ENCODE data around the gene TXNDC5.

GRCh38 chr6:7848229-7848628 lies 62.4 kb downstream of the TXNDC5 start:
- TF ChIP-seq POLR2A (IDR thresholded peaks at IDR 0.05) (no peak), CTCF (IDR thresholded peaks at IDR 0.05) (no peak)

Data from thyroid gland (tissue), 4 donors.